GM12892 (cell line): ENCODE measurements around the gene PRDM2.

Experiments
- POLR2A ChIP-seq: IDR thresholded peaks from 2 replicates; pipeline ENCODE4 v1.6.1; 2011; ENCODE audit warnings: low read depth, low read length, control low read depth
- POLR2AphosphoS5 ChIP-seq: IDR thresholded peaks from 2 replicates; pipeline ENCODE4 v1.6.1; 2011; ENCODE audit warnings: low read depth, low read length, control low read depth
- TAF1 ChIP-seq: IDR thresholded peaks from 2 replicates; pipeline ENCODE4 v1.6.1; 2011; ENCODE audit warnings: low read depth, mild to moderate bottlenecking, control low read depth, low read length, borderline replicate concordance

- TF ChIP-seq TAF1: no peak
- TF ChIP-seq POLR2AphosphoS5: no peak
- TF ChIP-seq POLR2A: no peak
Measured at GRCh38 chr1:13799502-13800283, 99.7 kb downstream of the PRDM2 start.
